ENCODE measurements around the gene LHPP. TPM values are rescaled to one million over a fixed set of nuclear protein-coding genes. Genes with fewer than 3 reads are reported as not detected.

LHPP gene
- total RNA-seq, 1 donor from 2014 or later: 6.0 TPM

DNA sequence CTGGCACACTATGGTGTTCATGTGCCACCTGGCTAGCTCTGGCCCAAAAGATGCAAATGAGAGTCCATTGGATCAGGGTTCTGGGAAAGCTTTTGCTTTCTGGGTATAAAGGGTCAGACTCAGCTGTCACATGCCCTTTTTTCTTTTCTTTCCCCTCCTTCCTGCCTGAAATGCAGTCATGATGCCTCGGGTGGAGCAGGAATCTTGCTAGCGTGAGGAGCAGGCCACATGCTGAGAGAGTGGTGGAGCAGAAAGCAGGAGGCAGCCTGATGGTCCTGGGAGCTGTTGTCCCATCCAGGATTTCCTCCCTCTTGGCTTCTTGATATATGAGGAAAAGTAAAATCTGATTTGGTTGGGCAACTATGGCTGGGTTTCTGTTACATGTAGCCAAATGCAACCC lies 2.7 kb upstream of the LHPP start:
- H3K27ac Mint-ChIP-seq (ENCODE audit: unreplicated experiment): no peak overlapping the region
- H3K36me3 Mint-ChIP-seq (ENCODE audit: unreplicated experiment): no peaks in the 10 kb centered on the region
- TF ChIP-seq, protein P1, sequence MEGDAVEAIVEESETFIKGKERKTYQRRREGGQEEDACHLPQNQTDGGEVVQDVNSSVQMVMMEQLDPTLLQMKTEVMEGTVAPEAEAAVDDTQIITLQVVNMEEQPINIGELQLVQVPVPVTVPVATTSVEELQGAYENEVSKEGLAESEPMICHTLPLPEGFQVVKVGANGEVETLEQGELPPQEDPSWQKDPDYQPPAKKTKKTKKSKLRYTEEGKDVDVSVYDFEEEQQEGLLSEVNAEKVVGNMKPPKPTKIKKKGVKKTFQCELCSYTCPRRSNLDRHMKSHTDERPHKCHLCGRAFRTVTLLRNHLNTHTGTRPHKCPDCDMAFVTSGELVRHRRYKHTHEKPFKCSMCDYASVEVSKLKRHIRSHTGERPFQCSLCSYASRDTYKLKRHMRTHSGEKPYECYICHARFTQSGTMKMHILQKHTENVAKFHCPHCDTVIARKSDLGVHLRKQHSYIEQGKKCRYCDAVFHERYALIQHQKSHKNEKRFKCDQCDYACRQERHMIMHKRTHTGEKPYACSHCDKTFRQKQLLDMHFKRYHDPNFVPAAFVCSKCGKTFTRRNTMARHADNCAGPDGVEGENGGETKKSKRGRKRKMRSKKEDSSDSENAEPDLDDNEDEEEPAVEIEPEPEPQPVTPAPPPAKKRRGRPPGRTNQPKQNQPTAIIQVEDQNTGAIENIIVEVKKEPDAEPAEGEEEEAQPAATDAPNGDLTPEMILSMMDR (IDR thresholded peaks at IDR 0.05; ENCODE audit: partially characterized antibody, unreplicated experiment): no peak
- no peak for DNase-seq
- no peak overlapping the region for H3K4me3 Mint-ChIP-seq (ENCODE audit: unreplicated experiment)
- H3K4me1 Mint-ChIP-seq (ENCODE audit: low read depth, unreplicated experiment): no peaks in the 10 kb centered on the region
- peaks cover 3% of the 10 kb centered on the region for H3K9me3 Mint-ChIP-seq (ENCODE audit: unreplicated experiment)
- peaks cover 5% of the 10 kb centered on the region for H3K27me3 Mint-ChIP-seq (ENCODE audit: unreplicated experiment)

DNA sequence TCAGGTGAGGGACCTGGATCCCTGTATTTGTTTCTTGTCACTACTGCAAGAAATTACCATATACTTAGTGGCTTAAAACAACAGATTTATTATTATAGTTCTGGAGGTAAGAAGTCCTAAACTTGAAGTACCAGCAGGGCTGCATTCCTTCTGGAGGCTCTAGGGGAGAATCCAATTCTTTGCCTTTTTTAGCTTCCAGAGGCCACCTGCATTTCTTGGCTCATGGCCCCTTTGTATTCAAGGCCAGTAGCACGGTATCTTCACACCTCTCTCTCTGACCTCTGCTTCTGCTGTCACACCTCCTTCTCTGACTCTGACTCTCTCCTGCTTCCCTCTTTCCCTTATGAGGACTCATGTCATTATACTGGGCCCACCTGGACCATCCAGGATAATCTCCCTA lies 2.2 kb upstream of the LHPP start:
- Mint-ChIP-seq H3K27me3 (ENCODE audit: unreplicated experiment) (peaks cover 5% of the 10 kb centered on the region), H3K4me1 (ENCODE audit: low read depth, unreplicated experiment) (no peaks in the 10 kb centered on the region), H3K27ac (ENCODE audit: unreplicated experiment) (no peak overlapping the region), H3K4me3 (ENCODE audit: unreplicated experiment) (no peak overlapping the region), H3K36me3 (ENCODE audit: unreplicated experiment) (no peaks in the 10 kb centered on the region), H3K9me3 (ENCODE audit: unreplicated experiment) (peaks cover 3% of the 10 kb centered on the region)
- TF ChIP-seq, protein P1 (IDR thresholded peaks at IDR 0.05; ENCODE audit: partially characterized antibody, unreplicated experiment): no peak
- no peak for DNase-seq

DNA sequence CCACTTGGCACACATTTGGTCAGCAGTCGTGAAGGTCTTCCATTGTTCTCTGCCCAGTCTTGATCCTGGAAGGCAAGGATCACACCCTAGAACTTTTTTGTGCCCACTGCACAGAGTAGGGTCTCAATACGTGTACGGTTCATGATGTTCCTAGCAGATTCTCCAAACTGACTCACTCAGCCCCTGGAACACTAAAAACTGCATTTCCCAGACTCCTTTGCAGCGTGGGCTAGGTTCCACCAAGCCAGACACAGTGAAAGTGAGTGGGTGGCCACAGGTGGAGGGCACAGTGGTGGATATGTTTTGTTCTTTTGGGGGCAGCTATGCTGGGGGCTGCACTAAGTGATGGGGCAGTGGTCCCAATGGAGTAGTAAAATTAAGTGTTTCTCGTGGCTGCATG lies 1.5 kb upstream of the LHPP start:
- Mint-ChIP-seq H3K9me3 (ENCODE audit: unreplicated experiment) (peaks cover 3% of the 10 kb centered on the region), H3K27ac (ENCODE audit: unreplicated experiment) (no peak overlapping the region), H3K36me3 (ENCODE audit: unreplicated experiment) (no peaks in the 10 kb centered on the region), H3K4me3 (ENCODE audit: unreplicated experiment) (no peak overlapping the region), H3K4me1 (ENCODE audit: low read depth, unreplicated experiment) (no peaks in the 10 kb centered on the region), H3K27me3 (ENCODE audit: unreplicated experiment) (peaks cover 5% of the 10 kb centered on the region)
- TF ChIP-seq, protein P1 (IDR thresholded peaks at IDR 0.05; ENCODE audit: partially characterized antibody, unreplicated experiment): no peak
- DNase-seq: no peak

DNA sequence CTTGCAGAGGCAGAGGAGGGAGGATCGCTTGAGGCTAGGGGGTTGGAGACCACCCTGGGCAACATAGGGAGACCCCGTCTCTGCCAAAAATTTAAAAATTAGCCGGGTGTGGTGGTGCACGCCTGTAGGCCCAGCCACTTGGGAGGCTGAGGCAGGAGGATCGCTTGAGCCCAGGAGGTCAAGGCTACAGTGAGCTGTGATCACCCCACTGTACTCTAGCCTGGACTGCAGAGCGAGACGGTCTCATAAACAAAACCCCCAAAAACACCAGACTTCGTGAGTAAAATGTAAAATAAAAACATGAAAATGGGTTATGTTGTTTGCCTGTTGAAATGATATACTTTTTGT lies 699 bp downstream of the LHPP start:
- Mint-ChIP-seq H3K27ac (ENCODE audit: unreplicated experiment) (no peak overlapping the region), H3K27me3 (ENCODE audit: unreplicated experiment) (peaks cover 5% of the 10 kb centered on the region), H3K36me3 (ENCODE audit: unreplicated experiment) (no peaks in the 10 kb centered on the region), H3K9me3 (ENCODE audit: unreplicated experiment) (peaks cover 3% of the 10 kb centered on the region), H3K4me1 (ENCODE audit: low read depth, unreplicated experiment) (no peaks in the 10 kb centered on the region), H3K4me3 (ENCODE audit: unreplicated experiment) (peak overlapping the region; percentile 86)
- TF ChIP-seq, protein P1 (IDR thresholded peaks at IDR 0.05; ENCODE audit: partially characterized antibody, unreplicated experiment): no peak
- no peak for DNase-seq

DNA sequence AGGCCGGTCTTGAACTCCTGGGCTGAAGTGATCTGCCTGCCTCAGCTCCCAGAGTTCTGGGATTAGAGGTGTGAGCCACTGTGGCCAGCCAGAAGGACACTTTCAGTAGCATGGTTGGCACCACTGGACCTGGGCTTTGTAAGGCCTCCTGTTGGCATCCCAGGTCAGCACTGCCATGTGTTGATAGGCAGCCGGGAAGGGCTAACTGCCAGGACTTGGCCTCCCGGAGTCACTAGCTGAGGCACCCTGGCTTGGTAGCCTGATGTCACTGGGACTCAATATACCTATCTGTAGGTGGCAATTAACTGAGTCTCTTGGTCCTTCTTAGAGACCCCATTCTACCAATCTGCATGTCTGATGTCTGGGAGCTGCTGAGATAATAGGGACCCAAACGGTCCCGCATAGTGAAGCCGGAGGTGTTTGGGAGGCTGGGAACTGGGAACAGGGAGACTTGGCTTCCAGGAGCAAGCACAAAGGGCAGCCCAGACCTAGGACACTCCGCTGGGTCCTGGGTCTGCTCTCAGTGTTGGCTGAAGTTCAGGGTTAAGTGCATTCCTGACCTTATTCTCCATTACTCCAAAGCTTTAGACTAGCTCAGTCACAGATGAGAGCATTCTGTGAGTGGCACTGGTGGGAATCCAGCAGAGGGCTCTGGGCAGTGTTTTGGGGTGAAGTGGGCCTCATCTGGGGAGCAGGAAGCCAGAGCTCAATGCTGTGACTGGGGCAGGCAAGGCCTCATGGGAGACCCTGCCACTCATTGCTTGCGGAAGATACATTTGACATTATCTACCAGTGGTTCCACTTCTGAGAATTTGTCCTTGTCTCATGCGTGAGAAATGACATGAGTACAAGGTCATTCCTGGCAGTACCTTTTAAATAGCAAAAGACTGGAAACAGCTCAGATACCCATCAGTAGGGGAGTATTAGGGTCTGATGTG lies 2.7 kb downstream of the LHPP start:
- Mint-ChIP-seq H3K4me1 (ENCODE audit: low read depth, unreplicated experiment) (peaks cover 3% of the 10 kb centered on the region), H3K4me3 (ENCODE audit: unreplicated experiment) (peak overlapping the region; percentile 1), H3K9me3 (ENCODE audit: unreplicated experiment) (peaks cover 3% of the 10 kb centered on the region), H3K27me3 (ENCODE audit: unreplicated experiment) (peaks cover 3% of the 10 kb centered on the region), H3K36me3 (ENCODE audit: unreplicated experiment) (no peaks in the 10 kb centered on the region), H3K27ac (ENCODE audit: unreplicated experiment) (no peak overlapping the region)
- DNase-seq: no peak
- TF ChIP-seq, protein P1 (IDR thresholded peaks at IDR 0.05; ENCODE audit: partially characterized antibody, unreplicated experiment): no peak
